ENCODE measurements around the gene SP6.

Gene SP6

DNA sequence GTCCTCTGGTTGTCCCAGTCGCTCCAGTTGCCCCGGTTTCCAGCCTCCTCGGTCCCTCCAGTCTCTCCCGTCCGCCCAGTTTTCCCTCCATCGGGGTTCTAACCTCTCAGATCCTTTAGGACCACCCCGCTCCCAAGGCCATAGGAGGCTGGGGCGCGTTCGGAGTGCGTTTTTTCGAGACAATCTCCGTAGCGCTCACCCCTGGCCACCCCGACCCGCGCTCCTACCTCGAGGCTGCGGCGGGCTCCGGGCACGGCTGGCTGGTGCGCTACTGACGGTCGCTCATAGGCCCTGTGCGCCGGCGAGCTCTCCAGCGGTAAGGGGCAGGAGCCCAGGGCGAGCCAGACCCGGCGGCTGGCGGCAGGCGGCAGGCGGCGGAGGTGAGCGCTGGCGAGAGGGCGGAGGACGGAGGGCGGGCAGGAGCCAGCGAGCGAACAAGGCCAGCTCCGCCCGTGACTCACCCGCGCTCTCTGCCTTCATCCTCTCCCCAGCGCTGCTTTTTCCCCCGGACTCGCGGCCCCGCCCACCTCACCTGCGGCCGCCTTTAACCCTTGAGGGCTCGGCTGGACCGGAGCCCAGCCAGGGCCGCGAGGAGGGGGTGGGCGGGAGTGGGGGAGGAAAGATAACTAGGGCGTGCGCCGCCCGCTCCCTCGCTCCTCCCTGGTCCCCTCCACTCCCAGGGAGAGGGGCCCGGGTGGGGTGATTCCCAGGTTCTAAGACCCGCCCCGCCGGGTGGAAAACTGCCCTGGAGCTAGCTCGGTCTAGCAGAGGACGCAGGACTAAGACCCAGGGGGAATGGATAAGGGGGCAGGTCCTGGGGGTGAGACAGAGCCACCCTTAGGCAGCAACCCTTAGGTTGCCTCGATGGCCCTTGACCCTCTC lies at the start of gene SP6:
Gene SP6, minus strand, starts transcription at position 472 of the 882 bp plus-strand sequence. CDS start 2,734 bp downstream, outside the sequence.
- DNase-seq = no peak

DNA sequence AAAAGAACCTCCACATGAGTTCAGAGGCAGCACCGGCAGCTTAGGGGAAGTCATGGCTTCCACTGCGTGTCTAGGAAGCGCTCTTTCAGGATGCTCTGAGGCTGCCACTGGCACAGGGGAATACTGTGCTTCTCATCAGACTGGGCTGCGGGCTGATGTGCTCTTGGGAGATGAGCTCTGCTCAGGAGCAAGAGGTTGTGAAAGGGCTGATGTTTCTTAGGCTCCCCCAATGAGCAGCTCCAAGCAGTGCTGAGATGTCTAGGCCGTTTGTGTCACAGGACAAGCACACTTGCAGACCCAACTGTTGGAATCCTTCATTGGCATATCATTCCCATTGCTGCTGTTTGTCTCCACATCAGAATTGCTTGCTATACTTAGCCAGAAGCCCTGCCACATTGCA lies 48.7 kb upstream of the SP6 start:
- no peak for DNase-seq

DNA sequence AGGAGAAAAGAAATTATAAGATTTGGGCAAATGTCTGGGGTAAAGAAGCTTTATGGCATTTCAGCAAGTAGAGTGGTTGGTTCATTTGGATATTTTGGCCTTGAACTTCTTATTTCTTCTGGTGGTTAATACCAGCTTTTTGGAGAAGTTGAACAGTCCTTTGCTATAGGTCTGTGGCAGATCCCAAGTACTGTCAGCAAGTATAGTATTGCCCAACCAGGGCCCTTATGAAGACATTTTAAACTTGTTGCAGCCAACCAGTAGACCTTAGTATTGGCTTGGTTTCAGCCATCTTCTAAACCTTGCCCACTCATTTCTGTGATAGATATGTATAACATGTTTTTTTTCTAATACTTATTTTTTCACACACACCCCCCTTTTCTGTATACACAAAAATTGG lies 47.3 kb upstream of the SP6 start:
- no peak for DNase-seq

DNA sequence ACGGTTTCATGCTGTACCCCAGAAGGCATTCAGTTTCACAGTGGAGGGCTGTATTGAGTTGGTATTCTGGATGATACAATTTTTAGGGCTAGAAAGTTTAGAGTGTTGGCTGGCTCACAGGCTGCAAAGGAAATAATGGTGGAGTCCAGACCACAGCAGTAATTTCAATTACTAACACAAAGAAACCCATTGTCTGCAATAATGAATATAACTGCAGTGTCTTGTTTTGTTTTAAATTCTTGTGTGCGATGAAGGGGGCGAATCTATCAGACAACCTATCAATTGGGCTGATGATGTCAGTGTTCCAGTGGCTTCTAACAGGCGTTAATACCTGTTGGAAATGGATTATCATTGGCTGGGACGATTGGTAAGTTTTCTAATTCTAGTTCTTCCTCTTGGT lies 46.6 kb upstream of the SP6 start:
- DNase-seq = no peak

DNA sequence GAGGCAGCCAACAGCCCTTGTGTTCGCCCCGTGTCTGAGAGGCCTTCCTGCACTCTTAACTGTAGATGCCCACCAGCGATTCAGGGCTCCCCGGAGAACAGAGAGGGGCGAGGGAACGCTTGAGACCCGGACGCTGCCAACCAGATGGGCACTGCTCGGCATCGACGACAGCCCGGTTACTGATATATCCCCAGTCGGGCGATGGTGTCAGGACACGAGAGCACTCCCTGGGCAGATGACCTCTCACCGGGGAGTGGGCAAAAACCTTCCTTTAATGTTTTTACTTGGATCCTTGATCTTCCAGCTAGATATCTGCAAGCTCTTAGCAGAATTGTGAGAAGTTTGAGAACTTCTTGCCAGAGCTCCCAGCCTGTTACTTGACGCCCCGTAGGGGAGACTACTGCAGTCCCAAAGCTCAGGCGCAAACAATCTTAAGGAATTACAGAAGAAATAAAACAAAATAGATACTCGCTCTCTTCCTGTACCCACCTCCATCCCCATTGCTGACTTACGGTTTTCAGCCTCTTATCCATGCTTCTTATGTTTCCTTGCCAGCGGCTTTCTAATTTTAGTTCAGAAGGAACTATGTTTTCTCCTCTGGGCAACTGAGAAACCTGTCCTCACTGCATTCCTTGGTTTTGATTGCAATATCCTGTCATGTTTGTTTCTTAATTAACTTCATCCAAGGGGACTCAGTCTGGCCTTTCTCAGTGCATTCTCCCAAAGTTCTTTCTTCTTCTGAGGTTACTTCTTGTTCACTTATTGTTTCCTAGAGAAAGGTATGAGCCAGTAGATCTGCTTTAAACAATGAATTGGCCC lies 45.9 kb upstream of the SP6 start:
- DNase-seq = peak in 4 of 56 donors; percentile 37 to 82 (median 58)

DNA sequence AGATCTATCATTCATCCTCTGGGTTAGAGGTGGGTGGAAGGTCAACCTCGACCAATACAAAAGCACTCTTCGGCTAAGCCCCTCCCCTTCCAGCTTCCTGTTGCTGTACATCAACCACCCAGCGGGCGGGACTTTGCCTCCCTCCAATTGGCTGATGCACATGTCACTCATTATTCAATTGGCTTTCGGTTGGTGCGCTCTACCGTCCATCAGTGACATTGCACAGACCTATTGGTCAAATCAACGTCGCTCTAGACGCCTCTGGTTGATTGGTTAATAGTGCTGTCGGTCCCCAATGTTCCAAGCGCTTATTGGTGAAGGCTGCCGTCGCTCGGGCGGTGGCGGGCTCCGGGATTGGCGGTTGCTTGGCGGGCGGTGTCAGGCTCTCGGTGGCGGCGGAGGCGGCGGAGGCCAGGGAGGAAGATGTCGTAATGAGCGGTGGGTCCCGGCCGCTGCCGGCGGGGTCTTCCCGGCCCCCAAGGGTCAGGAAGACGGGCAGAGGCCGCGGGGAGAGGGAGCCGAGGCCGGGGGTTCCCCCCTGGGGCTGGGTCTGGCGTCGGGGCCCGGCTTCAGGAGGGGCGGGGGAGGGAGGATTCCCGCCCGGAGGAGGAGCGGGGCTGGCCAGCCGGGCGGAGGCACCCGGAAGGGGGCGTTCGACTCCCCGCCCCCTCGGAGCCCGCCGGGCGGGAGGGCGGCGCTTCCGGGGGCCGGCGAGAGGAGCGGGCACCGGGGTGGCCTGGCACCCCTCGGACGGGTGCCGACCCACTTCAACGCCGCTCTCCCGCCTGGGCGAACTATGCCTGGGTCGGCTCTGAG lies 45.1 kb upstream of the SP6 start, which contains the start of gene SP2:
Gene SP2, plus strand, starts transcription at position 381 of the 816 bp plus-strand sequence. Its CDS starts 51 bp downstream, at position 432.
- peak; percentile 88 to 100 (median 100) for DNase-seq

DNA sequence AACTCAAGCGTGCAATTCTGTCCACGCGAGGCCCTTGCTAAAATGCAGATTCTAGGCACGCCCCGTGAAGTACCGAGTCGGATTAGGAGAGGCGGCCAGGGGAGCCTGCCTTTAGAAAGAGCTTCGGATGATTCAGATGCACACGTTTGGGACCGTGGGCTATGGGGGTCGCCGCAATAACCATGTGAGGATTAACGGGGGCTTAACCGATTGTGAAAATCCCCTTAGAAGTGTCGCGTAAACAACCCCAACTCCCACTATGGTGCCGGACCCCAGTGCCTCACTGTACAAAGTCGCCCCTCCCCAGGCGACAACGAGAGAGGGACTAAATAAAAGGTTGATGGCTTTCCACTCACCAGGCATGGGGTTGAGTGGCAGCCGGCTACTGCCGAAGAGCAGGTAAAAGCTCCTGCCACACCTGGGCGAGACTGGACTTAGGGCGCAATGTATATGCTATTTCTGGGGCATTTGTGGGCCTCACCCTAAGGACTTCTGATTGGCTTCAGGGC lies 44.4 kb upstream of the SP6 start:
- DNase-seq = peak in 13 of 56 donors; percentile 33 to 58 (median 47)

DNA sequence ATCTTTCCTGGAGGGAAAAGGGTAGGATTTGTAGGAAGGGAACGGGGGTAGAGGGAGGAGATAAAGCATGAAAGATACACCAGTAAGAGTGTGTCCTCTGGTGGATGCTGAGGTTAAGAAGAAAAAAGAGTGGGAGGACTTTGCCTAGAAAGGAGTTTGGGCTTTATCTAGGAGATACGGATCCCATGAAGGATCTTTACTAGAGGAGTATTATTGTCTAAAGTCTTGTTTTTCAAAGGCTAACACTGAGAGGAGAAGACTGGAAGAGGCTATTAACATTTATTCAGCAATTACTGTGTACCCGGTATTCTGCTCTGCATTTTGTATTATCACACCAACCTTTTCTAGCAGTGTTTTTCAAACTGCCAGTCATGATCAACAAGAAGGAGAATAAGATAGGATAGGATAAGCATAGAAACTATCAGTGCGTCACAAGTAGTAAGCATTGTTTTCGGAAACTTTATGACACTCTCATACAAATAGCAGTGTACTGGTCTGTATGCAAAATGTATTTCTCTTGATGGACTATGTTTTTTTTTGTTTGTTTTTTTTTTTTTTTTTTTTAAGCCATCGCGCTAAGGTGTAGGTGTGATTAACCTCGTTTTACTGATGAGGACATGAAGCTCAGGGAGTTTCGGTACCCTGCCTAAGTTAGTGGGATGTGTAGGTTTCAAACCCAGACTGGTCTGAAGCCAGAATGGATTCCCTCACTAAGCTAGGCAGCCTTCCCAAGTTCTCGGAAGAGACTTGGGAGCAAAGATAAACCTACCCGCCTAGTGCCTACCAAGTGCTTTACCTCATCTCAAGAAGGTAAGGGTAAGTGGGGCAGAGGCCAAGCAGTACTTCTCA lies 43.8 kb upstream of the SP6 start:
- DNase-seq = no peak

DNA sequence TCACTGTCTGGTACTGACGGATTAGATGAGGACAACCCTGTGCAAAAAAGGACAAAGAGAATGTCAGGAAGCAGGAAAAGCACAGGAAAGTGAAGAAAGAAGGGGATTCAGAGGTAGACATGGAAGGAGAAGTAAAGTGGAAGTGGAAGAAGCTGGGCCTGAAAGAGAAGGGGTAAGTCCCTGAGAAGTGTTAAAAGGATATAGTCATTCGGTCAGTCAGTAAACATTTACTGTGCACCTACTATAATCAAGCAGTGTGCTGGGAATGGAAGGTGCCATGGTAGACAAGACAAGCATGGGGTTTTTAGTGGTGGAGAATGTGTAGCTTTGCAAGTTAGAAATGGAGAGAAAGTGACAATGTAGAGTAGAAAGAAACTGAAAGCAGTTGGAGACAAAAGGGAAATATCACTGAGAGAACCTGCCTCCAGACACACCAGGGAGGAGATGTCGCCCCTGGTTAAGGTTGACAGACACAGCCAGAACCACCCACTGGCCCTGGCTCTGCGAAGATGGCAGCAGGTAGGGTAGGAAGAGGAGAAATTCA lies 40.7 kb upstream of the SP6 start:
- no peak for DNase-seq

DNA sequence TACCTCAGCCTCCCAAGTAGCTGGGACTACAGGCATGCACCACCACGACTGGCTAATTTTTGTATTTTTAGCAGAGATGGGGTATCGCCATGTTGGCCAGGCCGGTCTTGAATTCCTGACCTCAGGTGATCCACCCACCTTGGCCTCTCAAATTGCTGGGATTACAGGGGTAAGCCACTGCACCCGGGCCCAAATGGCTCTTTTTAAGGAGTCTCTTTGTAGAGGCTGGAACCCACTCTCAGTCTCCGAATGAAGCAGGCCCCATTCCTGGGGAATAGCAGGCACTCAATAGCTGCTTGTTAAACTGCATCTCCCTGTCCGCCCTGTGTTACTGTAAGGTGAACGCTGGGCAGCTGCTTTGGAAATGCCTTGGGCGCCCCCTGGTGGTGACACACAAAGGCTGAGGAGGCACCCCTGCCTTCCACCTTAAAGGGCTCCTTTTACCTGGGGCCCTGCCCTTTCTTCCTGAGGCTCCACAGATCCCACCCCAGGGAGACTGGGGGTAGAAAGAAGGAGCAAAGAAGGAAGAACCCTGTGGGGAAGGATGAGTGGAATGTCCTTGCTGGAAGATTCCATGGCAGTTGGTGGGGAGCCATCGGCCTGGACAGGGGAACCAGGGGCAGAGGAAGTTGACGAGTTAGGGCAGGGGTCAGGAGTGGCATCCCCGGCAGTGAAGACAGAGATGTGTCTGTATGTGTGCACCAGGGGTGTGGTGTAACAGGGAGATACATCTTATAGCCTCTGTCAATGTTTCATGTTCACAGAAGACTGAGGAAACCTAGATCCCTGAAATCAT lies 39.0 kb upstream of the SP6 start:
- DNase-seq = peak in 54 of 56 donors; percentile 7 to 90 (median 57)

DNA sequence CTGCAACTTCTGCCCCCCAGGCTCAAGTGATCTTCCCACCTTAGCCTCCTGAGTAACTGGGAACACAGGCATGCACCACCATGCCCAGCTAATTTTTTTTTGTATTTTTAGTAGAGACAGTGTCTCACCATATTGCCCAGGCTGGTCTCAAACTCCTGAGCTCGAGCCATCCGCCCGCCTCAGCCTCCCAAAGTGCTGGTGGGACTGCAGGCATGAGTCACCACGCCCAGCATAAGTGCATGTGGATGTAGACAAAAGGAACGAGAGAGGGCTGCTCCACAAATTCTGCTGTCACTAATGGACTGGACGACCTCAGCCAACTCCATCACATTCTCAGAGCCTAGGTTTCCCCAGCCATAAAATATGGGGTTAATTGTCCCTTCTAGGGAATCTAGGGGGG lies 37.3 kb upstream of the SP6 start:
- no peak for DNase-seq

DNA sequence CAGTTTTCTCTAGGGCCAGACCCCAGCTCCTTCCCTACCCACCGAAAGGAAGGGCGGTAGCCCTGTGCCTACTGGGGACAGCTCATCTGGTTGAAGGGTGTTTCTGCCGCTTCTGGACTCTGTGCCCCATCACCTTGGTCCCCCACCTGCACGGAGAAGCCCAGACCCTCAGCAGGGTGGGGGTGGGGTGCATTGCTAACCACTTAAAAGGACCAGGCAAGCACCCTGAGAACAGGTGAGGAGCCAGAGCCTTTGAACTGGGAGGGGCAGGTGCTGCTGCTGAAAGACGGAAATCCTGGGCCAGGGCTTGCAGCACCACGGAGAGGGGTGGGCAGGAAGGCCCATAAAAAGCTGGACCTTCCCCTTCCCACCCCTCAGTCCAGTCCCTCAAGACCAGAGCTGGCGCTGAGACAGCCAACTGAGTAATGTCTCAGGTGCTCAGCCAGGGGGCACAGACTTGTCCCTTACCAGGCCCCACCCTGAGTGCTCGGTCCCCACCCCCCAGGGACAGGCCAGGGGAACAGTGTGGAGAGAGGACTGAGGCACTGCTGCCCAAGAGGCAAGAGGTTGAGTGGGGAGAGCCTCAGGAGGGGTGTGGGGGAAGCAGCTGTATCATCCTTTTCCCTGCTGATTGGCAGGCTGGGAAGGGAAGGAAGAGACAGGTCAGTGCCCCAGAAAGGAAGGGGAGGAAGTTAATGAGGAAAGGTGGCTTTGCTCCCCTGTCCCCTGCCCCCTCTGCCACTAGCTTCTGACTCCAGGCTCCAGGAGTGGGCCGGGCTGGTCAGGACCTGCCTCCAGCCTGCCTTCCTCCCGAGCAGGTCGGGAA lies 34.2 kb upstream of the SP6 start:
- DNase-seq = no peak

DNA sequence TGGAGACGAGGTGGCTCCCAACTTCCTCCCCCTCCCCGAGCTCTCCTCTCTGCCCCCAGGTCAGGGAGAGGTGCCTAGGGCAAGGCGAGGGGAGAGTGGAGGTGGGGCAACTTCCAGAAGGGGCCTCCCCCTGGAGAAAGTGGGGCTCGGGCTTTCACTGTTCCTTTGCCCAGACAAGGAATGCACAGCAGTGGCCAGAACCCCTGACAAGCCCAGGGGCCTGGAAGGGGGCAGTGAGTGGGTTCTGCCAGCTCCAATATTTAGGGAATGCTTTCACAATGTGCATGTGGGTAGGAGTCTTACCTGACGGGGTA lies 33.4 kb upstream of the SP6 start:
- no peak for DNase-seq

DNA sequence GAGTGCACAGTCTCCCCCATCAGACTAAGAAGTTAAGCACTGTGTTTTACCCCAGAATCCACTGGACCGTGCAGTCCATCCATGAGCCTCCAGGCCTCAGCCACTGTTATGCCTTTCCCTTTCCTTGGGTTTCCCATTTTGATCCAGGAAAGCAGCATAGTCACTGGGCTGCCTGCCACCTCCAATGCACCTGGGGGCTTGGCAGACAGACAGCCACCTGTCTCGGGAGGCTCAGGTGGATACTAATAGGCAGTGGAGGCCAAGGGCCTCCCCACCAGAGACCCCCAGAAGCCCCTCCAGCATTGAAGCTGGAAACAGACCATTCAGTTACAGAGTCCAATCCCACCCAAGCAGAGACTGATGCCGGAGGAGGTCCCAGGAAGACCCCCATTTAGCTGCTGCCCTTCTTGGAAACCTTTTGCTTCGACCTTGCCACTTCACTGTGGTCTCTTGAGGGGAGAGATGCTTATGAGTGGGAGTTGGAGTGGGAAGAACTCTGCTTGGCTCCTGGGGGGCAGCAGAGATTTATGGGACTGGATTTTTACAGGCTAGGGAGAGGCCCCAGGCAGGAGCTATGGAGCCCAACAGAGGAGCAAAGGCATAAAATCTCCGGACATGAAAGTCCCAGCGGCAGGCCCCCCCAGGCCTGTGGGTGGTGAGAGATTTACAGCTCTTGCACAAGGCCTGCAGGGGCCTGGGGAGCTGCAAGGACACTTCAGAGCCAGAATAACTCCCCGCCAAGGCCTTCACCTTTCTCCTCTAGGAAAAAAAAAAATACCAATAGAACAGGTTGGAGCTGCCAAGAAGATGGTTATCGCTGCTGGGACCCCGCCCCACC lies 32.8 kb upstream of the SP6 start:
- DNase-seq = no peak

DNA sequence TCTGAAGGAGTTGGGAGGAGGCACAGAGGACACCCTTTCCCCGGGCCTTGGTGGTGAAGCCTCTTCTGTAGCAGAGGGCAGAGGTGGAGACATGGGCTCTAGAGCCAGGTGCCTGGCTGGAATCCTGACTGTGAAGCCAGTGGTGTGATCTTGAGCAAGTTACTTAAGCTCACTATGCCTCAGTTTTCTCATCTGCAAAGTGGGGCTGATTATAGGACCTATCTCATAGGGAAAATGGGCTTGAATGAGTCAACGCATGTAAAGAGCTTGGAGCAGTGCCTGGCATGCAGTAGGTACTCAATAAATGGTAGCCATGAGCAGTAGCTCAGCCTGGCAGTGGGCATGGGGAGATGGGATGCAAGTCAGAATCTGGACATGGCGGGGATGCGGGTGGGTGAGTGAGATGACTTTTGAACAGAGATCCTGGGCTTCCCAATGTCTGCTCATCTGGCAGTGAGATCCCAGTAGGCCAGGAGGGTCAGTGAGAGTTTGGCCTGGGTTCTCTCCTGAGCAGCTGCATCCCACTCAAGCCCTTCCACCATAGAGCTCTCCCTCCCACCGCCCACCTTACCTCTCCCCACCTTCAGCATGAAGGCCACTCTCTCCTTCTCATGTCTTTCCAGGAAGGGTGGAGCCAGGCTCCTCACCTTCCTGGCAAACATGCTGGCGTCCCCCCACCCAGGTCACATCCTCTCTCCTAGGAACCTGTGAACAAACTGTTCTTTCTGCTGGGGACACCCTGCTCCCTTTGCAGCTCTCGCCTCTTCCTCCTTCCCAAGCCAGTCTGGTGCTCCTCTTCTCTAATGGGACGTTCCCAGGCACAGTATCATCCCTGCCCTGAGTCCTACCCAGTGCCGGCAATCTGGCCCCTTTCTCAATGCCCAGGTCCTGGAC lies 32.0 kb upstream of the SP6 start:
- DNase-seq = no peak

DNA sequence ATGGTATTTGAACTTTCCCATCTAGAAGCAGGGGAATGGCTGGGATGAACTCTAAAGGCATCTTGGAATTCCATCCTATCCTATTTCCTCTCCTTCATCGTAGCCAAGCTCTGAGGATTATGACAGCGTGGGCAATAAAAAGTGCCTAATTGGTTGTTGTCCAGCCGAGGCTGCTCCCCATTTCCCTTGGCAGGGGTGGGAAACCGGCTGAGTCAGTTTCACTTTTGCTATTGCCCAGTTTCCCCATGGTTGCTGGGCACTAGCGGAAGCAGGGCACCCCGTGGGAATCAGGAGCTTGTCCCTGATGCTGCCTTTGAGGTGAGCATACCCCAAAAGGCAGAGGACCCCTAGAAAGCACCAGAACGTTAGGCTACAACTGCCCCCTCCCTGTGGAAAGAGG lies 31.3 kb upstream of the SP6 start:
- DNase-seq = peak in 6 of 56 donors; percentile 1 to 6 (median 2)

Measured in amygdala (tissue), 56 donors.